NCI-H446 (cell line): ENCODE results near the gene OTX1.

Experiments used
- DNase-seq, 2 experiments: peaks; one replicate each; lab custom pipeline; 2025; lab: John Stamatoyannopoulos, UW

OTX1 gene

DNA sequence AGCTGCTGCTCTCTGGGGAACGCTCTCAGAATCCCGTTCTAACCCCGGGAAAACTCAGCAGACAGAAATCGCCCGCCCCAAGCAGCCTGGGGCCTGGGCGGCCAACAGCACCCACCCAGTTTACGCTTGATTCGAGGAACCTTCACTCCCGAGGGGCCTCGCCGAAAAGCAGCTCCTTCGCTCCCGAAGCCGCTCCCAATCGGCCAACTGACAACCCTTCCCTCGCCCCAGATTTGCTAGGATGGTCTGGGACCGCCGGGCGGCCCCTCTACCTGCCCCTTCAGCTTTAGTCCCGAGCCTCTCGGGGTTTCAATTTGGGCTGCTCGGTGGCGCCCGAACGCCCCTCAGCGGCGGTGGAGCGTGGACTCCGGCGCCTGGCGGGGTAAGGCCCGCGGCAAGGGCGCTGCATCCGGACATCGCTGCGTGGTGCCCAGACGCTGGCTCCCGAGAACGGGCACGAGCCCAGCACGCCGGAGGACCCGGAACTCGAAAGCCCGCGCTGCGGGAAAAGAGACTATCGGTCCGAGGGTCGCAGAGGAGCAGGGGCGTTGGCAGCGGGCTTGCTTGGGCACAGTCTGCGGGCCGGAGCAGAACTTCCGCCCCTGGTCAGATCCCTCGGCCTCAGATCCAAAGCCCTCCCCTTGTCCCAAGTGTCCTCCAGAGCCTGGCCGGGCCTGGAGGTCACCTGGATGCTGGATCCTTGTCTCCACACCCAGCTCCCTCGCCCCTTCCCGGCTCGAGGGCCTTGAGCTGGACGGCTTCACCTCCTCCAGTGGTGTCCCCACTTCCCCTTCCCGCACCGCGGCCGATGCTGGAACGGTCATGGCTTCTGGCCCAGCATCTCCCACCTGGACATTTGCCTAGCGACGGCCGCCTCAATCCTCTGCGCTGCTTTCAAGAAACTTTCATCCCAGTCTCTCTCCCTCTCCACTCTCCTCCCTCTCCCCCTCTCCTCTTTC, 3.0 kb upstream of the OTX1 start:
- no peak for DNase-seq

GRCh38 chr2:63048367-63049171, 2.1 kb upstream of the OTX1 start:
- no peak for DNase-seq

- no peak for DNase-seq
These were observed 1.2 kb upstream of the OTX1 start for GRCh38 chr2:63049211-63049969.

DNA sequence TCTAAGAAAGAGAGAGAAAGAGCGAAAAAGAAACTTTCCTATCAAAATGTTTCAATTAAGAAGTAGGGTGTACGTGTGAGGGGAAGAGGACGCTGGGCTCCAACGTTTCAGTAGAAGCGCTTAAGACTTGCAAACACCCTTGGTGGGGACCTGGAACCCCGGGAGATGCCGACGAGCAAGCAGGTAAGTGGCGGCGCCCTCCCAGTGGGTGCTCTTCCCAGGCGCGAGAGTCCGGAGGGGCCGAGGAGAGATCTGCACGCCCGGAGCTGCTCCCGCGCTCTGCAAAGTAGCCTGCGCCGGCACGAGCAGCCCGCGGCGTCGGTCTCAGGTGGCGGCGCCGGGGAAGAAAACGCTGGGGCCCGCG, 678 bp upstream of the OTX1 start:
- DNase-seq, result peak in 1 of 2 experiments; percentile 45

GRCh38 chr2:63051042-63051794, 588 bp downstream of the OTX1 start:
- DNase-seq, result no peak

DNA sequence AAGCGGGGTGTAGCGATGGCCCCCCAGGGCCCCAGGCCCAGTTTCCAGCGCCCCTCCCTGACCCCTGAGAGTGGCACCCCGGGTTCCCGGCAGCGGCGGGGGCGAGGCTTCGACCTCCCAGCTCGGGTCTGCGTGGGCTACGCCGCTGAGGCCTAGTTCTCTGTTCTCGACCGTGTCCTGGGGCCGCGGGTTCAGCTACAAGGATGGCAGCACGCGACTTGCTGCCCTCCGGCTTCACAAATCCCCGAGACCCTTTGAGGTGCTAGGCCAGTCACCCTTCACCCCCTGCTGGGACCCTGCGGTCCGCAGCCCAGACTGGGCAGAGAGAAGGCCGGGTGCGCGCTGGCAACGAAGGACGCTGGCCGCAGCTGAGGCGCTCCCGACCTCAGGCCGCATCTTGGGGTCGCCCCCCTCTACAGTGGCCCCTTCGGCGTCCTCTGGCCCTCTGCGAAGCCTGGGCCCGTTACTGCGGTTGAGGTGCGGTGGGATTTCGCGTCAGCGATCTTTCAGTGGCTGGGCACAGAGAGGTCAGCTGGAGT, 1.2 kb downstream of the OTX1 start:
- DNase-seq, result no peak

DNA sequence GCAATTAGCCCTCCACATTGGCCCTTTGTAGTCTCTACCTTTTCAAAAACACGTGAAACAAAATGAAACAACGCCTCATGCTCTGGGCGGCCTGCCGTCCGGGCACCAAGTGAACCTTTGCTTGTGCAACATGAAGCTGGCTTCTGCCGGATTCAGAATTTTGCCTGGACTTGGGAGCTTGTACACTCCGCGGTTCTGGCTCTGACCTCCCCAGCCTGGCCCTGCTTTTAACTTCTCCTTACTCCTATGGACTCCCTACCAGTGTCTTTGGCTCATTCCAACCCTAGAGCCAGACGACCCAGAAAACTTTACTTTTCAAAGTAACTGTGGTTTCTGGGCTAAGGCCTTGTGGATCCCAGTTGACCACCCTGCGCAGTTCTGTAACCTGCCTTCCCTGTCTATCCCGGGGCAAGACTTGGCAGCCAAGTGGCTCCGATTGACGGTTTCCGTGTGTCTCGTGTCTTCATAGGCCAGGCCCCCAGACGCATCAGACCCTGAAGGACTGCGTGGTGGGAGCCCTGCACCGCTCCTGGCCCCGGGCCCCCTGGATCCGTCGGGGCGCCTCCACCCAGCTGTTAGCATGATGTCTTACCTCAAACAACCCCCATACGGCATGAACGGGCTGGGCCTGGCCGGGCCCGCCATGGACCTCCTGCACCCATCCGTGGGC, 1.9 kb downstream of the OTX1 start:
- DNase-seq, result no peak

- no peak for DNase-seq
These were observed 2.7 kb downstream of the OTX1 start for GRCh38 chr2:63053081-63053888.

- DNase-seq, result no peak
These were observed 3.4 kb downstream of the OTX1 start for GRCh38 chr2:63053889-63054602.

- no peak for DNase-seq
These were observed 4.2 kb downstream of the OTX1 start for GRCh38 chr2:63054841-63055225.

DNA sequence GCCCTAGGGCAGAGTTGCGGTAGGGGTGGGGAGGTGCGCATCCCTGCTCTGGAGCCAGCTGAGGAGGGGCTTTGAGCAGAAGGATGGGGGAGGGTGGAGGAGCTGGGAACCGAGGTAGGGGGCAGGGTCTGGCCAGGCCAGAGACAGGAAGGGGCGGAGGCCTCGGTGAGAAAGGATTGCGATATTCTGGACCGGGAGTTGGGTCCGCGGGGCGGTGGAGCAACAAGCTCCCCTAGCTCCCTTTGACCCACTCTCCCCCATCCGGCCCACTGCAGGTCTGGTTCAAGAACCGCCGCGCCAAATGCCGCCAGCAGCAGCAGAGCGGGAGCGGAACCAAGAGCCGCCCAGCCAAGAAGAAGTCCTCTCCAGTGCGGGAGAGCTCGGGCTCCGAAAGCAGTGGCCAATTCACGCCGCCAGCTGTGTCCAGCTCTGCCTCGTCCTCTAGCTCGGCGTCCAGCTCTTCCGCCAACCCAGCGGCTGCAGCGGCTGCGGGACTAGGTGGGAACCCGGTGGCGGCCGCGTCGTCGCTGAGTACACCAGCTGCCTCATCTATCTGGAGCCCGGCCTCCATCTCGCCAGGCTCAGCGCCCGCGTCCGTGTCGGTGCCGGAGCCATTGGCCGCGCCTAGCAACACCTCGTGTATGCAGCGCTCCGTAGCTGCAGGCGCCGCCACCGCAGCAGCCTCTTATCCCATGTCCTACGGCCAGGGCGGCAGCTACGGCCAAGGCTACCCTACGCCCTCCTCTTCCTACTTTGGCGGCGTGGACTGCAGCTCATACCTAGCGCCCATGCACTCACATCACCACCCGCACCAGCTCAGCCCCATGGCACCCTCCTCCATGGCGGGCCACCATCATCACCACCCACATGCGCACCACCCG, 4.8 kb downstream of the OTX1 start:
- DNase-seq, result no peak

DNA sequence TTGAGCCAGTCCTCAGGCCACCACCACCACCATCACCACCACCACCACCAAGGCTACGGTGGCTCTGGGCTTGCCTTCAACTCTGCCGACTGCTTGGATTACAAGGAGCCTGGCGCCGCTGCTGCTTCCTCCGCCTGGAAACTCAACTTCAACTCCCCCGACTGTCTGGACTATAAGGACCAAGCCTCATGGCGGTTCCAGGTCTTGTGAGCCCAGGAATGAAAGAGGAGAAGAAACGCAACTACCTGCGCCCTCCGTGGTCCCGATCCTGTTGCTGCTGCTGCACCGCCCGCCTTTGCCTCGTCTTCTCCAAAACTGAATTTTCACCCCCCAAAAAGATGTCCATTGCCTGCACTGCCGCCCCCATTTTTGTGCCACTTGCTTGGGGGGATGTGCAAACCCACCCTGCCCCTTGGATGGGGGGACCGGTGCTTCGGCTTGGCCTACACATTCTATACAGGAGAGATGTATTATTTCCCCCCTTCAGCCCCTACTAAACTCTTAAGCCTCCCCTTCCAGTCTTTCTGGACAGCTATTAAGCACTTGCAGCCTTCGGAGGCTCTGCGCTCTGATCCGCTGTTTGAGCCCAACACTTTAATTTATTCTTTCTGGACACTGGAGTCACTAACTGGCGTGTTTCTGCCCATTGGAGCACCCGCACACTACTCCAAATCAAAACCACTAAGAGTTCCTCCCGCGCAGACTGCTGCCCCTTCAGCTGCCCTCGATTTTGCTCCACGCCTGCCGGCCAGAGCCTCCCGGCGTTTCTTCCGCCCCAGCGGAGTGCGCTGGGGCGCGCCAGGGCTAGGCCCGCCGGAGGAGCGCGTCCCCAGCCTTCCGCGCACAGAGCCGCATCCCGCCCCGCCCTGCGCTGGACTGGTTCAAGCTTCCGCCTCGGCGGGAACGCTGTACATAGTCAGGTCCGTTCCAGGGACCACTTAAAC, 5.7 kb downstream of the OTX1 start:
- no peak for DNase-seq

GRCh38 chr2:63057249-63058143, 6.9 kb downstream of the OTX1 start:
- DNase-seq, result no peak

GRCh38 chr2:63058144-63058920, 7.7 kb downstream of the OTX1 start:
- no peak for DNase-seq
